ENCODE measurements around the gene SH3PXD2B.

SH3PXD2B gene

DNA sequence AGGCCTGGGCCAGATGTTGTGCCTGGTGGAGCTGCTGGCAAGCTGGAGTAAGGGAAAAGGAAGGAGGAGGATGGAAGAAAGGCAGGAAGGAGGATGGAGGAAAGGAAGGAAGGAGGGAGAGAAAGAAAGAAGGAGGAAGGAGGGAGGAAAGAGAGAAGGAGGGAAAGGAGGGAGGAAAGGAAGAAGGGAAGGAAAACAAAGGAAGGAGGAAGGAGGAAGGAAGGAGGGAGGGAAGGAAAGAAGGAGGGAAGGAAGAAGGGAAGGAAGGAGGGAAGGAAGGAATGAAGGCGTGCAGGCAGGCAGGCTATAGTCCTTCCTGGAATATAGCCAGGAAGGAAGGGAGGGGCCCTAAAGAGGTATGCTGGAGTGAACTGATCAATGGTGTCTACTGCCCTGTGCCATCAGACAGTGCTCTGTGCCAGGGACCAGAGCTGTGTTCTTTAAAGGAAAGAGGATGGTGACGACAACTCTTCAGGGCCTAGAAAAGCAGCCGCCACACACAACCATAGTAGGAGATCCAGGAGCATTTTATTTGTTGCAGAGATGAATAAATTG lies 109.4 kb downstream of the SH3PXD2B start:
- H3K27me3 Mint-ChIP-seq (ENCODE audit: low read depth), result peaks cover 9% of the 10 kb centered on the region
- H3K36me3 Mint-ChIP-seq (ENCODE audit: low read depth), result peaks cover 78% of the 10 kb centered on the region
- H3K4me1 Mint-ChIP-seq, result no peaks in the 10 kb centered on the region
- no peak overlapping the region for H3K4me3 Mint-ChIP-seq
- H3K9me3 Mint-ChIP-seq, result no peaks in the 10 kb centered on the region
- TF ChIP-seq, protein P1, sequence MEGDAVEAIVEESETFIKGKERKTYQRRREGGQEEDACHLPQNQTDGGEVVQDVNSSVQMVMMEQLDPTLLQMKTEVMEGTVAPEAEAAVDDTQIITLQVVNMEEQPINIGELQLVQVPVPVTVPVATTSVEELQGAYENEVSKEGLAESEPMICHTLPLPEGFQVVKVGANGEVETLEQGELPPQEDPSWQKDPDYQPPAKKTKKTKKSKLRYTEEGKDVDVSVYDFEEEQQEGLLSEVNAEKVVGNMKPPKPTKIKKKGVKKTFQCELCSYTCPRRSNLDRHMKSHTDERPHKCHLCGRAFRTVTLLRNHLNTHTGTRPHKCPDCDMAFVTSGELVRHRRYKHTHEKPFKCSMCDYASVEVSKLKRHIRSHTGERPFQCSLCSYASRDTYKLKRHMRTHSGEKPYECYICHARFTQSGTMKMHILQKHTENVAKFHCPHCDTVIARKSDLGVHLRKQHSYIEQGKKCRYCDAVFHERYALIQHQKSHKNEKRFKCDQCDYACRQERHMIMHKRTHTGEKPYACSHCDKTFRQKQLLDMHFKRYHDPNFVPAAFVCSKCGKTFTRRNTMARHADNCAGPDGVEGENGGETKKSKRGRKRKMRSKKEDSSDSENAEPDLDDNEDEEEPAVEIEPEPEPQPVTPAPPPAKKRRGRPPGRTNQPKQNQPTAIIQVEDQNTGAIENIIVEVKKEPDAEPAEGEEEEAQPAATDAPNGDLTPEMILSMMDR (IDR thresholded peaks at IDR 0.05; ENCODE audit: unreplicated experiment in 3 of 3), result no peak
- H3K27ac Mint-ChIP-seq, result no peak overlapping the region

DNA sequence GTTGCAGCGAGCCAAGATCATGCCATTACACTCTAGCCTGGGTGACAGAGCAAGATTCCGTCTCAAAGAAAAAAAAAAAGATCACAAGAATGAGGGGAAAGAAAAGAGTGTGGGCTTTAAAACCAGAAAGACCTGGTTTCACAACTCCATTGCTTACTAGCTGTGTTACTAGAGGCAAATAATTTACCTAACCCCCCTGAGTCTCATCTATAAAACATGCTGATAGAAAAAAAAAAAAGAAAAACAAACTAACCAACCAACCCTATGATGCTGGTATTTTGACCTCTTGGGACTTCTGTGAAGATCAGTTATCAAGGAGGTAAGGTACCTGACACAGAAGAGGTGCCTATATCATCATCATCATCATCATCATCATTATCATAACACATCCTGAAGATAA lies 110.6 kb downstream of the SH3PXD2B start:
- Mint-ChIP-seq H3K27me3 (ENCODE audit: low read depth) (peaks cover 13% of the 10 kb centered on the region), H3K4me1 (no peaks in the 10 kb centered on the region), H3K4me3 (no peak overlapping the region), H3K36me3 (ENCODE audit: low read depth) (peaks cover 74% of the 10 kb centered on the region), H3K9me3 (no peaks in the 10 kb centered on the region), H3K27ac (no peak overlapping the region)
- TF ChIP-seq, protein P1 (IDR thresholded peaks at IDR 0.05; ENCODE audit: unreplicated experiment in 3 of 3), result no peak

DNA sequence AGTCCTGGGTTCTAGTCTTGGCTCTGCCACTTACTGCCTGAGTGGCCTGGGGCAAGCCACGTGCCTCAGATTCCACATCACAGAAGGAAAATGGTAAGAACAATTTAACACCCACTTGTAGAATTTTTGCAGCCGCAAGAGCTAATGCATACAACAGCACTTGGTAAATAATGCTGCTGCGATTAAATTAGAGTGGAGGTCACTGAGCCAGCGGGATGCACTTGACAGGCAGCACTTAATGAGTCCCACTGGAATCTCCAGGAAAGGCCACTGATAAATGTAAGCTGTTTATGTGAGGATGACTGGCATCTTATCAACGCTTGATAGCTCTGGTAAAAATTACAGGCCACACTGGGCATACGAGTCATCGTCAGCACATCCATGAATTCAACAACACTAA lies 111.4 kb downstream of the SH3PXD2B start:
- H3K36me3 Mint-ChIP-seq (ENCODE audit: low read depth), result peaks cover 69% of the 10 kb centered on the region
- no peak overlapping the region for H3K4me3 Mint-ChIP-seq
- H3K4me1 Mint-ChIP-seq, result no peaks in the 10 kb centered on the region
- TF ChIP-seq, protein P1 (IDR thresholded peaks at IDR 0.05; ENCODE audit: unreplicated experiment in 3 of 3), result no peak
- no peak overlapping the region for H3K27ac Mint-ChIP-seq
- H3K9me3 Mint-ChIP-seq, result no peaks in the 10 kb centered on the region
- peaks cover 9% of the 10 kb centered on the region for H3K27me3 Mint-ChIP-seq (ENCODE audit: low read depth)

DNA sequence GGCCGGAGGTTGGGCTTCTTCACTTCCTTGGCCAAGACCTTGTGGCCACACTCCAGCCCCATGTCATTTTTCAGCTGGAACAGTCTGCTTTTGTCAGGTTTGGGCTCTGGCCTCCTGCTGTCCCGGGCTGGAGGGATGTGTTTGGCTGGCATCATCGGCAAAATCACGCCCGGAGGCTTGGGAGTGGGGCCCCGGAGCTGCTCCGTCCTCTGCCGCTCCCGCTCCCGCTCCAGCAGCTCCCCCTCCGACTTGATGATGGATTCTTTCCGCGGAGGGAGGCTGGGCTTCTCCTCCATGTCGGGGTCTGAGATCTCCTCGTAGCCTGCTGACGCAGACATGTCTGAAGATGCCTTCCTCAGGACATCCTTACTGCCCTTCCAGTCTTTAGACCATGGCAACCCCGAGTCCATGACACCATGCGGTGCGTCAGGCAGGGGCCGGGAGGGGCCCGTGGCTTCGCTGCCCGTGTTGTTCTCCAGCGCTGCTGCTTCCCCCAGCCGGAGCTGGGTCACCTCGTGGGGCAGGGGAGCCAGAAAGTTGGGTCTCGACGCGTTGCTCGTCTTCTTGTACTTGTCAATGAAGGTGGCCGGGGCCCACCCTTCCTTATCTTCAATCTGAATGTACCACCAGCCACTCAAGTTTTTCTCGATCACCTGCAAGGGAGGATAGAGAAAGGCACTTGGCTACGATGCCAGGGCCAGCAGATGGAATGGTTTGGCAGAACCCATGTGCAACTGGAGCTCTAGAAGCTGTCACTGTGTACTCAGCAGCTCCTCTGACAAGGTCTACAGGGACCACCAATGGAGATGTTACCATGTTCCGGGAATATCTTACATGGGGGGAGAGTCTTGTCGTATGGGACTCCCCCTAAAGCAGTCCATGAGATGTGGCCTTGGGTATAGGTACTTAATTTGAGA lies 114.8 kb downstream of the SH3PXD2B start:
- H3K9me3 Mint-ChIP-seq, result no peaks in the 10 kb centered on the region
- H3K36me3 Mint-ChIP-seq (ENCODE audit: low read depth), result peaks cover 65% of the 10 kb centered on the region
- TF ChIP-seq, protein P1 (IDR thresholded peaks at IDR 0.05; ENCODE audit: unreplicated experiment in 3 of 3), result no peak
- H3K4me3 Mint-ChIP-seq, result no peak overlapping the region
- peaks cover 18% of the 10 kb centered on the region for H3K4me1 Mint-ChIP-seq
- H3K27ac Mint-ChIP-seq, result no peak overlapping the region
- peaks cover 17% of the 10 kb centered on the region for H3K27me3 Mint-ChIP-seq (ENCODE audit: low read depth)

DNA sequence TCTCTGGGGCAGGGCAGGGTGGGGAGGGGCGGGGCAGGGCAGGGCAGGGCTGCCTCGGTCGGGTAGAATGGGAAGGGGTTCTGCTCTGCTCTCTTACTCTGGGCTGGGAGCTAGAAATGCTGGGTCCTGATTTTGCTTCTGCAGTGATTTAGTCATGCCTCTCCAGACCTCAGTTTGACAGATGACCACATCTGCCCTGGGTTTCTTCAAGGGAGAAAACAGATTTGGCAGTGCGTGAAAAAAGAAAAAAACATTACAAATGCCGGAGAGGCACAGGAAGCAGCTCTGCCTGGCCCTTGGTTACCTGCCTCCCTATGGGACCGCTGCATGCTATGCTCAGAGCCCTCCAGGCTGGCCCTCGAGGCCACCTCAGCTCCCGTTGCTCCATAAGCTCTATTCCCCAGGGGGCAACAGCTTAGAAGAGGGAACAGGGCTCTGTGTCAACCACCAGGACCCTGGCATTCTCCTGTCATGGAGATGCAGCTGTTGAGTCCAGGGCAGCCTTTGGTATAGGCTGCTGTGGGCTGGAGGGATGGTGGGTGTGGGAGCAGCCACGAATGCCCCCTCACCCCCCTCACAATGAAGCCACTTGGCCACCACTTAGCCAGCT lies 117.5 kb downstream of the SH3PXD2B start:
- Mint-ChIP-seq H3K36me3 (ENCODE audit: low read depth) (peaks cover 50% of the 10 kb centered on the region), H3K27me3 (ENCODE audit: low read depth) (peaks cover 17% of the 10 kb centered on the region), H3K4me1 (peaks cover 18% of the 10 kb centered on the region), H3K4me3 (no peak overlapping the region), H3K9me3 (no peaks in the 10 kb centered on the region), H3K27ac (peak overlapping the region in 1 of 3 experiments; percentile 42)
- TF ChIP-seq, protein P1 (IDR thresholded peaks at IDR 0.05; ENCODE audit: unreplicated experiment in 3 of 3), result no peak

Measured in nephron (organoid).